ENCODE data around the gene CRKL.
"Not testable (repeated sequence)": the region's sequence is repeated elsewhere in the genome, so short reads cannot be mapped to it uniquely, and the experiment has no call there.

CRKL gene

DNA sequence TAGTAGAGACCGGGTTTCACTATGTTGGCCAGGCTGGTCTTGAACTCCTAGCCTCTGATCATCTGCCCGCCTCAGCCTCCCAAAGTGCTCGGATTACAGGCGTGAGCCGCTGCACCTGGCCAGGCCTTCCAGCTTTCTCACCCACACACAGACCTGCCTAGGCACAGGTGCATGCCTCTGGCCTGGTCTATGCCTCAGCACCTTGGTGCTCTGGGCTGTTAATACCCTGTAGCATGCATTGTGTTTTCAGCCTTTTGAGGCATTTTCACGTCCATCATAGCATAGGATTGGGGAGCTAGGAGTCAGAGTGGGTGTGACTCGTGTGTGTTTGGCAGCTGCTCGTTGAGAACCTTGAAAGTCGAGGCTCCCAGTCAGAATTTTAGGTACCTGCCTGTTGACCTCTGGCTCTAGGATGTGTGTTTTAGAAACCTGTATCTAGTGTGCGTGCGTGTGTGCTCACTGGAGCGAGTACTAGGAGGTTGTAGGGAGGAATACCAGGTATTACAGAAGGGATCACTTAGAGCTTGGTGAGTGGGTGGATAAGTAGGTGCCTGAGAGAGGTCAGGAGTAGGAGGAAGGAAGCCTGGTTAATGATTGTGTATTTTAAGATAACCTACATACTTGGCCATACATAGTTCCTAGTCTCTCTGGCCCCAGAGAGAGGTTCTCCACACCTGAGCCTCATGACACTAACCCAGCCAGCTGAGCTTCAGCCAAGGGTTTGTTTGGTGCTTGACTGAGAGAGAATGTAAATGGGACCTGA is 20.0 kb downstream of the CRKL start:
- no peak for TF ChIP-seq LEF1 (IDR thresholded peaks at IDR 0.05; ENCODE audit: borderline replicate concordance)
- no peak for TF ChIP-seq HDGF (IDR thresholded peaks at IDR 0.05; ENCODE audit: borderline replicate concordance)
- TF ChIP-seq CTBP1 (IDR thresholded peaks at IDR 0.05; ENCODE audit: borderline replicate concordance), result no peak
- TF ChIP-seq FOXM1 (IDR thresholded peaks at IDR 0.05; ENCODE audit: borderline replicate concordance), result no peak
- no peak for DNase-seq (ENCODE audit: extremely low spot score)
- ChIA-PET CTCF (interaction anchor here (0.9 to 2.2 kb wide), 6 partner anchors 12 to 51 kb away, joined by 3 to 7 read pairs (median 3); partner anchors contain the start of gene CRKL), POLR2A (interaction anchor here (0.9 to 2.2 kb wide), 5 partner anchors 11 to 166 kb away, joined by 3 to 12 read pairs (median 4); partner anchors contain the start of genes CRKL, LZTR1 and THAP7)

DNA sequence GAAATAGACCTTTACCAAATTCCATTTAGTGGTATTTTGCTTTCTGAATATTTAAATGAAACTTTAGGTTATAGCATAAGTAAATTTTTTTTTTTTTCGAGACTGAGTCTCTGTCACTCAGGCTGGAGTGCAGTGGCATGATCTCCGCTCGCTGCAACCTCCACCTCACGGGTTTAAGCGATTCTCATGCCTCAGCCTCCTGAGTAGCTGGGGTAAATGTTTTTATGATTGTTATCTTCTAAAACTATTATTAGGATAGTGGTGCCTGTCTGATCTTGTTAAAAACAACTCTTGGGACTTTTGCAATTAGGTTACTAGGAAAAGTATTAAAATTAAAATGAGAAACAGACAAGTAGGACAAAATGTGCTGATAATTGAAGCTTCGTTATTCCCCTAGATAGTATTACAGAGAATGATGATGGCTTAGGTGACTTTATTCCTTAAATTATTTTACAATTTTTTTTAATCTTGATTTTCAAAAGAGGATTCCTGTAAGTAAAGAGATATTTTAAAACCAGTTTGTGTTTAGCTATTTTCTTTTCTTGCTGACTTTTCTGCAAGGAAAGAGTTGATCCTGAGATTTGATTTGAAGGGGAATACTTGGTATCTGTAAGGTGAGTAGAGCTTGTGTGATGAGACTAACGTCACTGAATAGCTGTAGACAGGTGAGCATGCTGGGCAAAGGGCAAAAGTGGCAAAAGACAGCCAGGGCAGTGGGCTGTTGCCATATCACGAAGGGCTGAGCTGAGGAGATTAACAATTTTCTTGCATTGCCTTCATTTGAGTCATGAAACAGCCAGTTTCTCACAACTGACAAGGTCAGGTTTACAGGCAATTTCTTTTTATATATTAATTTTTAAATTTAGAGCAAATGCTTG is 20.8 kb downstream of the CRKL start:
- ChIA-PET POLR2A (interaction anchor here (1.2 to 2.2 kb wide), 4 partner anchors 12 to 165 kb away, joined by 3 to 12 read pairs (median 4); partner anchors contain the start of genes LZTR1 and THAP7), CTCF (interaction anchor here (0.6 to 2.2 kb wide), 7 partner anchors 12 to 112 kb away, joined by 3 to 7 read pairs (median 3); partner anchors contain the start of gene CRKL)
- no peak for DNase-seq (ENCODE audit: extremely low spot score)
- TF ChIP-seq PKNOX1 (IDR thresholded peaks at IDR 0.05) (no peak), CTBP1 (IDR thresholded peaks at IDR 0.05; ENCODE audit: borderline replicate concordance) (no peak), L3MBTL2 (conservative IDR thresholded peaks at IDR 0.05) (no peak), ELF4 (IDR thresholded peaks at IDR 0.05) (no peak), SUZ12 (IDR thresholded peaks at IDR 0.05) (no peak), SP1 (IDR thresholded peaks at IDR 0.05) (no peak), LEF1 (IDR thresholded peaks at IDR 0.05; ENCODE audit: borderline replicate concordance) (no peak), FOXM1 (IDR thresholded peaks at IDR 0.05; ENCODE audit: borderline replicate concordance) (no peak), HDGF (IDR thresholded peaks at IDR 0.05; ENCODE audit: borderline replicate concordance) (no peak), ZNF384 (IDR thresholded peaks at IDR 0.05) (no peak), NFRKB (IDR thresholded peaks at IDR 0.05) (no peak), TARDBP (IDR thresholded peaks at IDR 0.05) (no peak), ARNT (IDR thresholded peaks at IDR 0.05) (no peak), BHLHE40 (IDR thresholded peaks at IDR 0.05; ENCODE audit: borderline replicate concordance) (no peak)

GRCh38 chr22:20939457-20940185 is 22.4 kb downstream of the CRKL start:
- POLR2A ChIA-PET, result interaction anchor here (0.6 kb wide), 1 partner anchor 118 kb away, joined by 3 read pairs; no protein-coding TSS in a partner anchor
- DNase-seq (ENCODE audit: extremely low spot score); CTCF ChIA-PET: not testable (repeated sequence)

- CTCF ChIA-PET, result no interaction called here
- DNase-seq (ENCODE audit: extremely low spot score), result no peak
- POLR2A ChIA-PET, result interaction anchor here (0.6 kb wide), 1 partner anchor 118 kb away, joined by 3 read pairs; no protein-coding TSS in a partner anchor
- TF ChIP-seq LEF1 (IDR thresholded peaks at IDR 0.05; ENCODE audit: borderline replicate concordance) (no peak), TARDBP (IDR thresholded peaks at IDR 0.05) (no peak), ARNT (IDR thresholded peaks at IDR 0.05) (no peak), HDGF (IDR thresholded peaks at IDR 0.05; ENCODE audit: borderline replicate concordance) (no peak), L3MBTL2 (conservative IDR thresholded peaks at IDR 0.05) (no peak), NFRKB (IDR thresholded peaks at IDR 0.05) (no peak), FOXM1 (IDR thresholded peaks at IDR 0.05; ENCODE audit: borderline replicate concordance) (no peak), ELF4 (IDR thresholded peaks at IDR 0.05) (no peak), SP1 (IDR thresholded peaks at IDR 0.05) (no peak)
Measured at GRCh38 chr22:20940186-20940651, 23.0 kb downstream of the CRKL start.

- CTCF ChIA-PET, result no interaction called here
- TF ChIP-seq FOXA1 (IDR thresholded peaks at IDR 0.05) (no peak), BHLHE40 (IDR thresholded peaks at IDR 0.05; ENCODE audit: borderline replicate concordance) (no peak), NFRKB (IDR thresholded peaks at IDR 0.05) (no peak), HDGF (IDR thresholded peaks at IDR 0.05; ENCODE audit: borderline replicate concordance) (no peak)
- POLR2A ChIA-PET, result interaction anchor here (1.0 kb wide), 1 partner anchor 41 kb away, joined by 6 read pairs; the partner anchor contains the start of gene LZTR1
- no peak for DNase-seq (ENCODE audit: extremely low spot score)
Measured at GRCh38 chr22:20940904-20941385, 23.7 kb downstream of the CRKL start.

DNA sequence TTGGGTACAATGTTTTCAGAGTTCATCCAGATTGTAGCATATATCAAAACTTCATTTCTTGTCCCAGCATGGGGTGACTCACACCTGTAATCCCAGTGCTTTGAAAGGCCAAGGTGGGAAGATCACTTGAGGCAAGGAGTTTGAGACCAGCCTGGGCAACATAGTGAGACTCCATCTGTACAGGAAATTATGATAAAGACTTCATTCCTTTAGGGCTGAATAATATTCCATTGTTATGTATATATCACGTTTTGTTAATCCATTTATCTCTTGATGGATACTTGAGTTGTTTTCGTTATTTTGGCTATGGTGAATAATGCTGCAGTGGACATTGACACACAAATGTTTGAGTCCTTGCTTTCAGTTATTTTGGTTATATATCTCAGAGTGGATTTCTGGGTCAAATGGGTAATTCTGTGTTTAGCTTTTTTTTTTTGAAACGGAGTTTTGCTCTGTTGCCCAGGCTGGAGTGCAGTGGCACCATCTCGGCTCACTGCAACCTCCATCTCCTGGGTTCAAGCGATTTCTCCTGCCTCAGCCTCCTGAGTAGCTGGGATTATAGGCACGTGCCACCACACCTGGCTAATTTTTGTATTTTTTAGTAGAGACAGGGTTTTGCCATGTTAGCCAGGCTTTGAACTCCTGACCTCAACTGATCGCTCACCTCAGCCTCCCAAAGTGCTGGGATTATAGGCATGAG is 25.1 kb downstream of the CRKL start:
- DNase-seq (ENCODE audit: extremely low spot score), result not testable (repeated sequence)
- POLR2A ChIA-PET, result interaction anchor here (1.0 kb wide), 1 partner anchor 39 kb away, joined by 6 read pairs; the partner anchor contains the start of gene LZTR1
- CTCF ChIA-PET, result interaction anchor here (1.0 kb wide), 1 partner anchor 25 kb away, joined by 3 read pairs; the partner anchor contains the start of gene CRKL

Measured in HEK293T (cell line).